ENCODE data around the gene PAM. TPM values are rescaled to one million over a fixed set of nuclear protein-coding genes. Genes with fewer than 3 reads are reported as not detected.

The PAM gene
- total RNA-seq, 1 donor from 2014 or later, result 859 TPM

DNA sequence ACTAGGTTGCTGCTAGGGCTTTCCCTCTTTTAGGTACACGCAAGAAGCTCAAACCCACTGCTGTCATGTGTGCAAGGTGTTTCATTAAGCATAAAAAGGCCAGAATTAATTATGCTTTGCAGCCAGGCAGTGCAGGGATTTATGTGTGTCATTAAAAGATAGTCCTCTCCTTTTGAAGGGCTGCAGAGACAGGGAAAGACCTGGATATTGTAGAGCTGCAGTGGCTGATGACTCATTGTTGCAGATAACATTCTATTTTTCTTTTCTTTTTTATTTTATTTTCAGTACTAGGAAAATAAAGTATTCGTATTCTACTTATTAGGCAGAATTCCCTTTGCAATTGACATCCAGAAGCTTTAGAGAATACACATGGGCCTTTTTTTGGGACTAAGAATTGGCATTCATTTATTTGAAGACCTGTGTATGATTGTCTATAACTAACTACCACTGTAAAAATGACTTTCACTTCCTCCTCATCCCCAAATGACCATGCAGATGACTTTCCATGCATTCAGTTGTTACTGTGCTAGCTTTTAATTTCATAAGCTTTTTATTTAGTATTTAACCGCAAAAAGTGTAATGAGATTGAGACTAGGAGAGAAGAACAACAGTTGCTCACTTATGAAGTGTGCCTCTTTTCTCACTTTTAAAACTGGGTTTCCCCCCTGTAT lies 113.0 kb downstream of the PAM start:
- DNase-seq, result no peak
- intact Hi-C loops (cut with DNase I), result loop anchor here (10.0 kb wide), 1 partner anchor 73 kb away; no protein-coding TSS in a partner anchor
- ATAC-seq (ENCODE audit: poor library complexity), result no peak

DNA sequence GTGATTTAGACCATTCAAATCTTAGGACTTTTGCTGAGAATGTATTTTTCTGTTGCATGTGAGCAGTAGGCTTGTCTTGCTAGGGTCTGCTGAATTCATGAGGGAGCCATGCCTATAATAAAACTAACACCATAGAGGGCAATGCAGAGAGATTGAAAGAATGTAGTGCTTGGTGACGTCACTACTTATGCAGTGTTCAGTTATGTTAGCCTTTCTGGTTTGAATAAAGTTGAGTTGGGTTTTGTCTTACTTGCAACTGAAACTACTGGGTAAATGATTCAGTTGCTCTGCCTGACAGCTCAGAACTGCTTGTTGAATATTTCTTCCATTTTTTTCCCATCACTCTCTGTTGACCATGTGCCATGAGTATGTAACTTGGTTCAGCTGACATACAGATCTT lies 114.1 kb downstream of the PAM start:
- intact Hi-C loops (cut with DNase I), result loop anchor here (10.0 kb wide), 1 partner anchor 74 kb away; no protein-coding TSS in a partner anchor
- DNase-seq (no peak), ATAC-seq (ENCODE audit: poor library complexity) (no peak)

DNA sequence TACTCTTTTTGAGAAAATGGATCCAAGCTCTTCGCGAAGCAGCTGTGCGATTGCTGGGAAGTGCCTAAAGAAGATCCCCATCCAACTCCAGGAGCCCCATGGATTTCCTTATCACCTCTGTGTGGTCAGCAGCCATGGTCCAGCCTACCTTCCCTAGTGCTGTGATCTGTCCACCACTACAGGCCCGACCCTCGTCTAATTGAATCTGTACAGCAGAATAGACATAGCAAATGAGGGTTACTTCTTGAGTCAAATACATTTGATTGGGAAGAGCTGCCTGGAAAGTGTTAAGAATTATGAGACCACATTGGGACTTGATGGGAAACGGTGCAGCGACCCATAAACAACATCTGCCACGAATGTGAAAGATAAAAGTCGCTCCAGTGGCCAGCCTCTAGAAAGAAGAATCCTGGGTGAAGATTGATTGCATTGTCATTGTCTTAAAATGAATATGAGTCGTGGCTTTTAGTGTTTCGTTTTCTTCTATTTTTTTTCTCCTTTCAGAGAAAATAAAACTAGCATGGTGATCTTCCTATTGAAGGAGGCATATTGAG lies 118.4 kb downstream of the PAM start:
- no peak for DNase-seq
- no peak for ATAC-seq (ENCODE audit: poor library complexity)
- intact Hi-C loops (cut with DNase I), result no loop called here

DNA sequence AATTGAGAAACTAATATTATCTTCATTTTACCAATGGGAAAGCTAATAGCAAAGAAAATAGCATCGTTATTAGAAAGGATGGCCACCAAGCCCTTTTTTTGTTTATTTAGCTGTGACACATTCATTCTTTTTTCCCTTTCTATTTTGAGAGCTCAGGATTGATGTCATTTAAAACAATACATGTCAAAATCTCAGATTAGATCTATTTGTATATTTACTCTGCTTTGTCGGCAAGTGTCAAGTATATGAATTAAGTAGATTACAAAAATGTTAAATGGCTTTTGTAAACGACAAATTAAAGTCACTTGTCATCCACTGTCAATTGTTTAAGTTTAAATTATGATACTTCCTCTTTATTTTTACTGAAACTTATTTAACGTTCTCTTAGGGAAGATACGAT lies 118.9 kb downstream of the PAM start:
- ATAC-seq (ENCODE audit: poor library complexity), result no peak
- no peak for DNase-seq
- intact Hi-C loops (cut with DNase I), result no loop called here

DNA sequence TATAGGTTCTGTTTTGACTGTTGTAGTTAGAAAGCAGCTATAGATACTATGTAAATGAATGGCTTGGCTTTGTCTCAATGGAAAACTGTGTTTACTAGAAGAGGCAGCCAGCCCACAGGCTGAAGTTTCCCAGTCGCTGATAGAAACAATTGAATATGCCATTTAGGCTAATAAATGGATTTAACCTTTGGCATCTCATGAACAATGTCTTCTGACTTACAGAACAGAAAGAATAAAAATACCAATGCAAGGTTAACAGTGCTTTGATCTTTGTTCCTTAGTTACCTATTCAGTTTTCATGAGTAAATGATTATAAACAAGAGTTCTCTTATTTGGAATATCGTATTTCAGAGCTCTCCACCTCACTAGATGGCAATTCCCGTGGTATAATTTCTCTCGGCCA lies 120.6 kb downstream of the PAM start:
- no peak for ATAC-seq (ENCODE audit: poor library complexity)
- intact Hi-C loops (cut with DNase I), result no loop called here
- DNase-seq, result no peak

DNA sequence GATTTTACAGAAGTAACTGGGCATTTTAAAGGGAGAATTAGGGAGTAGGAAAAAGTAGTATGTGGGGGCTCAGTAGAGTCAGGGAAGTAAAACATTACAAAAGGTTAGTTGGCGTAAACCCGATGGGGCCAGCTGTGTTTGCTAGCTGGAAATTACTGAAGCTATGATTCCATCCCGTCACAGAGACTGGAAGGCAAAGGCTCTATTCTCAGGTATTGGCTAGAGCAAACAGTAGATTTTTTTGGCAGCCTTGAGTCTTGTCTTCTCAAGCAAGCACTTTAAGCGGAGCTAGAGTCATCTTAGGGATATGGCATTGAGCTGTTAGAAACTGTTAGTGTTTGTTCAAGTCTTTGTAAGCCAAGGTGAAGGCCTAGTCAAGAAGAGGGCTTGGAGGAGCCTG lies 121.5 kb downstream of the PAM start:
- DNase-seq, result no peak
- intact Hi-C loops (cut with DNase I), result no loop called here
- no peak for ATAC-seq (ENCODE audit: poor library complexity)

DNA sequence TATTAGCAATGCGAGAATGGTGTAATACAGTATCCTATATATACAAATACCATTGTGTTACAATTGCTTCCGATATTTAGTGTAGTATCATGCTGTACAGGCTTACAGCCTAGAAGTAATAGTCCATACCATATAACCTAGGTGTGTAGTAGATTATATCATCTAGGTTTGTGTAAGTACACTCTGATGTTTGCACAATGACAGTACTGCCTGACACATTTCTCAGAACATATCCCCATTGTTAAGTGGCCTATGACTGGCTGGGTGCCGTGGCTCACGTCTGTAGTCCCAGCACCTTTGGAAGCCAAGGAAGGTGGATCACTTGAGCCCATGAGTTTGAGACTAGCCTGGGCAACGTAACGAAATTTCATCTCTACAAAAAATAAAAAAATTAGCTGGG lies 124.6 kb downstream of the PAM start:
- intact Hi-C loops (cut with DNase I), result no loop called here
- ATAC-seq (ENCODE audit: poor library complexity) (no peak), DNase-seq (no peak)

DNA sequence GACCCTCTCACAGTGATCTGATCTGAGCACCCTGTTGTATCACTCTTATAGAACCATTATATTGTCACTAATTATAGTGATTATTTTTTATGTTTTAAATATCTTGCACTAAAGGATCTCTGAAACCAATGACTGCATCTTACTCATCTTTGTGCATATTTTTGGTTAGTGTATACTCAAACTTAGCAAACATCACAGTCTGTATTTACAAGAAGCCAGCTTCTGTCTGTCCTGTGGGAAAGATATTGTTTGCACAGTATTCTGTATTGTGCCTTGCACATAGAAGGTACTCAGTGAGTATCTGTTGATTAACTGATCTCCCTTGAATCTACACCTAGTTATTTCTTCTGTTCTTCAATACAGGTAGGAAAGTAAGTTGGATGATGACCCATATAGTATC lies 131.5 kb downstream of the PAM start:
- no peak for ATAC-seq (ENCODE audit: poor library complexity)
- DNase-seq, result no peak
- intact Hi-C loops (cut with DNase I), result no loop called here

DNA sequence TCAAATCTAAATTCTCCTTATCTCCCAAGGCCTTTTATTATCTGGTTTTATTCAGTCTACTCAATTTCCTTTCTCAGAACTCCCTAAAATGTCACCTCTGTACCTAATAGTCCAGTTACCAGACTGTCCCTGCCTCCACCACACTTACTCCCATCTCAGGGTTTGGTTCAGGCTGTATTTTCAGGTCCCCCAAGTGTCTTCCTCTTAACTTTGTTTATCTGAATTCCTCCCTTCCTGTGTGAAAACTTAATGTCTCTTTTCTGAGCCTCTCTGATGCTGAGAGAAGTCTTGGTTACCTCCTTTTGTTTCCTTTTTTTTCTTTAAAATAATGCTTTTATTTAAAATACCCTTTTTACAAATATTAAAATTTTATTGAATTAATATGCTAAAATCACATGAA lies 133.4 kb downstream of the PAM start:
- ATAC-seq (ENCODE audit: poor library complexity), result no peak
- intact Hi-C loops (cut with DNase I), result no loop called here

DNA sequence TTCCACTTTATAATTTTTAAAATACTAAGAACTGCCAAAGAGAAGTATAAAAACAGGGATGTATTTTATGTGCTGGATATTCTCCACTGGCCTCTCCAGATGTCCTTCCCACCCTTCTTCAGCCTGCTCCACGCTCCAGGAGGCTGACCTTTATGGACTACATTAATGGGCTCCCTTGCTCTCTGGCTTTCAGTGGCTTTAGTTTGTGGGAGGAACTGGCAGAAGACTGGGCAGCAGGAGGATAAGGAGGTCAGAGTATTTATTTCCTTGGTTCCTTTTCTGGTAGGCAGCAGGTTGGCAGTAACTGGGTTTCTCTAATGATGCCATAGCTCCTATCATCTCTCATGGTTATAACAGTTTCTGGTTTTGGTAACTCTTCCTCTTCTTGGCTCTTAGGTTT lies 133.9 kb downstream of the PAM start:
- DNase-seq, result no peak
- intact Hi-C loops (cut with DNase I), result no loop called here
- peak; percentile 46 for ATAC-seq (ENCODE audit: poor library complexity)

More for the DNA sequence above, 133.4 kb downstream of the PAM start:
- no peak for DNase-seq

DNA sequence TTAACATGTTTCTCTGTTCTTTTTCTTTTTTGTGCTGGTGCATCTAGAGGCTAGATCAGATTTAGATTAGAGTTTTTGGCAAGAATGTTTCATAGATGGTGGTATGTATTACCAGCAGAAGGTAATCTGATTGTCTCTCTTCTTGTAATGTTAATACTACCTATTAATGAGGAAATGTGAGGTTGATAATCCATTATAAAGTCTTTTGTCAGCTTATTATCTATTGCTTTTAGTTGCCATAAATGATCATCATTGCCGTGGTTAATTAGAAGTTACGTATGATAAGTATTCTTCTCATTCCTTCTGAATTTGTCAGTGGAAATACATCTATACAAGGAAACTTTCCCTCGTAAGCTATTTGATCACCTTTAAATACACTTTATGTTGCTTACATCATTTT lies 135.0 kb downstream of the PAM start:
- no peak for DNase-seq
- intact Hi-C loops (cut with DNase I), result no loop called here
- ATAC-seq (ENCODE audit: poor library complexity), result no peak

DNA sequence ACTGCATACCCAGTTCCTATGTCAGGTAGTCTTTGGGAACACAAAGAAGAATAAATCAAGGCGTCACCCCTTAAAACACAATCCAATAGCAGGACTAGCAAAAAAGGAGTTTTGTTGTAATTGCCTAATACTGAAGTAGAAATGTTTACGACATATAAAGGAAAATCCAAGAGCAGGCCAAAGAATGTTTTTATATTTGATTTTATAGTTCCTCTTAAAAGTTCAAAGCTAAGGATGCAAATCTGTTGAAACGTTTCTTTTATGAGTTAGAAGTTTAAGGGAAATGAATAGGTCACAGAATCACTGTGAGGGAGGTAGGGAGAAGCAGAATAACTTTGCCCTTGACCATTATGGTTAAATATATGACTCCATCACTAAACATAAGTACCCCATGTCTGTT lies 136.1 kb downstream of the PAM start:
- intact Hi-C loops (cut with DNase I), result no loop called here
- ATAC-seq (ENCODE audit: poor library complexity), result no peak

DNA sequence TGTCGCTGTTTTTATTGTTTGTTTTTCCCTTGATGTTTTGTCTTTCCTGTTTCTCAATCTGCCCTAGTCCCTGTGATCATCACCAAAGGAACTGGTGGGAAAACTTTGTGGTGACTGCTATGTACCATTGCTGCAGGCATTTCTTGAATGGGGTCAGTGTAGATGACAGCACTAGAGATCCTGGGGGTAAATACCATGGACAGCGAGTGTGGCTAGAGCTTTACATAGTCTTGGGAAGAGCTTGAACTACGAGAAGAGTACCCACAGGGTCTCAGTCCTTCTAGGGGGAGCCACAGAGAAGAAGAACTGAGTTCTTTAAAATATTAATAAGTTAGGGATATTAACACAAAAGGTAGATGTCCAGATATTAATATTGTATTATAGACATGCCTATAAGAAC lies 138.8 kb downstream of the PAM start:
- DNase-seq, result no peak
- intact Hi-C loops (cut with DNase I), result no loop called here
- no peak for ATAC-seq (ENCODE audit: poor library complexity)

More for the DNA sequence above, 136.1 kb downstream of the PAM start:
- no peak for DNase-seq

DNA sequence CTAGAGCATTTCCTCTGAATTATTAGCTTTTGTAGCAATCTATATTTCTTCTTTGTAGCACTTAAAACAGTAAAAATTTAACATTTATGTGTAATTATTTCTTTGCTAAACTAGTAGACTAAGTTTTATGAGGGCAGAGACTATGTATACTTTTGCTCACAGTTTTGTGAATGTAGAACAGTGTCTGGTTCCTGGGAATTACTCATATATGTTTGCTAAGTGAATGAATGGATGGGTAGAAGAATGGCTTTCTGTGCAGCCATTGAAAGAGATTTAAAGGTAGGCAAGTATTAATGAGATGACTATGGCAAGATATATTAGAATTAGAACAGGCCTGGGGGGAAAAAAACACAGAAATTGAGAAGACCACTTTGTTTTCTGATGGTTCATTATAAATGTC lies 140.1 kb downstream of the PAM start:
- no peak for ATAC-seq (ENCODE audit: poor library complexity)
- intact Hi-C loops (cut with DNase I), result no loop called here
- no peak for DNase-seq

DNA sequence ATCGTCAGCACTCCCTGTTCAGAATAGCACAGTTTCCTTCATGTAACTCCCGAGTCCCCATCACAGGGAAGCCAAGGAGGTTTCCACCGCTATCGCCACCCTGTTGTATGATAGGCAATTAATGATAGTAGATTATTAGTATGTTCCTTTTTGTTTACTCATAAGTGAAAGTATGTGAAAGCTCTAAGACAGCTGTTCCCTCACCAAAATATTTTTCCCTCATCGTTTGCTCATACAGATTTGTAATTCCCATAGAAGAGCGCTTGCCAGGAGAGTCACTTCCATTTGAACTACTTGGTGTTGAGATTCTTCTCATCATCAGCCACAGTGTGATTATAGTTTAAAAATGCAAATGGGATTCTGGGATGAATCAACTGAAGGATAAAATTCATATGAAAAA lies 140.9 kb downstream of the PAM start:
- DNase-seq (no peak), ATAC-seq (ENCODE audit: poor library complexity) (no peak)
- intact Hi-C loops (cut with DNase I), result no loop called here

DNA sequence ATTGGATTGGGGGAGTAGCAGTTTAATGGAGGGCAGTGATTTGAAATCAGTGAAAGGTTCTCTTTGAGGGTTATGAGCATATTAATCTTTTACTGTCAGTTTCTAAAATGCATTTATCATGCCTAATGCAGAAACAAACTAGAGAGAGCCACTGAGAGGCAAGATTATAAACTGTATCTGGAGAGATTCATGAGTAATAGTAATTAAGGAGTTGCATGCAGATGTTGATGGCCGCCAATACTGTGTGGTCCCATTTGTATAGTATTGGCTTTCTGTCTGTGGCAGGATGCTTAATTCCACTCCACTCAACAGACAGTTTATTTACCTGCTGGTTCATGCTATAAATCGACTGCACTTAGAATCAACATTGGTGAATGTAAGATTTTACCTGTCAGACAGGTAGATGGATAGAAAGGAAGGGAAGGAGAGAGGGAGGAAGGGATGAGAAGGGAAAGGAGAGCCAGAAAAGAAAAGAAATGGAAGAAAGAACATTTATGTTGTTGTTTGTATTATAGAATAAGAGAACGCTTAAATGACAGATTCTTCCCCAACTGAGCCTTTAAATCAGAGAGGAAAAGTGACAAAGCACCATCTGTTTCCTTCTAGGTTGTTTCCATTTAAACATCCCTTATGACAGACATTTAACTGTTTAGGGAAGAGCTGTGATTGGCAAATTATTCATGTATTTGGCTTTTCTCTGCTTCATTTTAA lies 146.5 kb downstream of the PAM start:
- intact Hi-C loops (cut with DNase I), result no loop called here
- DNase-seq (no peak), ATAC-seq (ENCODE audit: poor library complexity) (no peak)

DNA sequence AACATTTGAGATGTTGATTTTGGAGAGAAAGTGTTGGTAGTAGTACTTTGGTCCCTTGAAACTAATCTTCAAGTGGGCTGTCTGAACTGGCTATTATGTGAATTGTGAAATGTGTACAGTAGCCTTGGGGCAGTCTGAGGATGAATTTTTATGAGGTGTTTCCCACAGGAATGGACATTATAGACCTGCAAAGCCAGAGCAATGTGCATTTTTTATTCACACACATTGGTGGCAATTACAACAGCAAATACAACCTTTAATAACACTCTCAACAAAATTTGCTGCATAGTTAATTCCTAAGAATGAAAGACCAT lies 147.0 kb downstream of the PAM start:
- no peak for ATAC-seq (ENCODE audit: poor library complexity)

DNA sequence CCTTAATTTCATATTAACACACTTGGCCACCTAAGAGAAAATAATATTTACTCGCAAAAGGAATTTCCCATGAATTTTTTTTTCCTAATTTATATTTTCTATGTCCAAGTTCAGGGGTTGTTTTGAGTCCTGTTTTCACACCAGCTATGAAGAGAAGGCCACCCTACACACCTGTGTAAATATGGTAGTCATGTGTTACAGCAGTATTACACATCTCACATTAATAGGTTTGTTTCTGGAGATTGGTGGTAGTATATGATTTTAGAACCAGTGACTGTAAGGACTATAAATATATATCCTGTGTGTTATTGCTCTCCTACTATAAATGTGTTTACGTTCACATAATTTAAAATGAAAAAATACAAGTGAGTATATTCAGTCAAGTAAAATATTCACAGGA lies 147.5 kb downstream of the PAM start:
- intact Hi-C loops (cut with DNase I), result no loop called here
- ATAC-seq (ENCODE audit: poor library complexity), result no peak
- DNase-seq, result no peak

More for the DNA sequence above, 147.0 kb downstream of the PAM start:
- no peak for DNase-seq
- intact Hi-C loops (cut with DNase I), result no loop called here

DNA sequence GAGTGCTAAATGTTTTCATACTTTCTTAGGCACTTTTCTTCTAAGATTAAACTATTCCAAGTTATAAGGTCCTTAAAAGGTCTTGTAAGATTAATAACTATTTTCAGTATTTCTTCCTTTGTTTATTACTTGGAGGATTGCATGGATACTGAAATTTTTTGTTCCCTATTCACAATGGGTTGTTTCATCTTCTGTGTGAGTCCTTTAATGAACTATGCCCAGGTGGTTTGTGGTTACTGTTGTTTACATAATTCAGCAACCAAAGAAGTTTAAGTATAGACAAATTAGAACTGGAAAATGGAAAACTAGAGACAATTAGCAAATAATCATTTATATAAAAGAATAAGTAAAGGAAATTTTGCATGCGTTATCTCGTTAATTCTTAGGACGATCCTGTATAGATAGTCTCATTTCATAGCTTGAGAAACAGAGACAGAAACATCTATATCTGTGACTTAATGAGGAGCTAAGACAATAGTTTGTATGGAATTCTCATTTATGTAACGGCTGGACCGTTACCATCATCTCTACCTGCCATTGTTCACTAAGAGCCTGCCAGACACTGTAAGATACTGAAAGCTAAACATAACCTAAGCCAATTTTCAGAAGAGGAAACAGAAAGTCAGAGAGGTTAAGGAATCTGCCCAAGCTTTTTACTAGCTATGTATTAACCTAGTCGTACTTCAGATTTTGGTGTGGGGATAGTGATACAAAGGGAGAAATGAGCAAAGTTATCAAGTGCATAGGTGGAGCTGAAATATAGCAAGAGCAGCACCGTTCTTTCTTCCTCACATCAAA lies 148.2 kb downstream of the PAM start:
- DNase-seq (no peak), ATAC-seq (ENCODE audit: poor library complexity) (peak; percentile 57)
- intact Hi-C loops (cut with DNase I), result no loop called here

DNA sequence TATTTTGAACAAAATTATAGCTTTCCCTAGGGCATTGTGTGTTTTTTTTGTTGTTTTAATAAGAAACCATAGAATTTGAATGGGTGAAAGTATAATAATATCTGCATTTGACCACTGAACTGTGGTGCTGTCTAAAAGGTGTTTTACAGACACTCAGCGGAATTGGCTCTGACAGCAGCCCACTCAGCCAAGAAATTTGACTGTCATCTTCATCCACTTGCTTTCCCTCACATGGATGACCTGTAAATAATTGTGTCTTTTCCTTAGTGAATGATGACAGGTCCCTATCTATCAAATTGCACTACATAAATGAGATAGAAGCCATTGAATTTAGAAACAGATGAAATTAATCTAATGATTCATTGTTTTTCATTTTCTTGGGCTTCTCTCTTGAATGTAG lies 150.0 kb downstream of the PAM start:
- intact Hi-C loops (cut with DNase I), result no loop called here
- ATAC-seq (ENCODE audit: poor library complexity) (no peak), DNase-seq (no peak)

All from Right ventricle myocardium superior (tissue), 1 donor.